Type B pancreatic cell (in vitro differentiated cells): Measurements from ENCODE around the gene CDKAL1. TPM values are rescaled to one million over a fixed set of nuclear protein-coding genes. Genes with fewer than 3 reads are reported as not detected.

ENCODE experiments used
- DNase-seq: peaks from one replicate; pipeline ENCODE4 v3.0.0; 2021; ENCODE audit warnings: mixed read lengths; ENCODE audit not compliant: unreplicated experiment; ENCODE audit errors: extremely low spot score
- H3K27ac Mint-ChIP-seq: 2 replicates; pipeline ENCODE4 v1.8.0; 2021; ENCODE audit warnings: mild to moderate bottlenecking, mixed read lengths
- H3K27me3 Mint-ChIP-seq: 2 replicates; pipeline ENCODE4 v1.8.0; 2021; ENCODE audit warnings: mixed read lengths
- H3K36me3 Mint-ChIP-seq: 2 replicates; pipeline ENCODE4 v1.8.0; 2021; ENCODE audit warnings: mixed read lengths
- H3K4me1 Mint-ChIP-seq: one replicate; pipeline ENCODE4 v1.8.0; 2021; ENCODE audit warnings: mixed read lengths; ENCODE audit not compliant: unreplicated experiment
- H3K4me3 Mint-ChIP-seq: 2 replicates; pipeline ENCODE4 v1.8.0; 2021; ENCODE audit warnings: mild to moderate bottlenecking, mixed read lengths
- H3K9me3 Mint-ChIP-seq: 2 replicates; pipeline ENCODE4 v1.8.0; 2021; ENCODE audit warnings: mixed read lengths
- CTCF ChIP-seq: fragments of 200-600 bp; sonication (generic); conservative IDR thresholded peaks from 2 replicates; pipeline ENCODE4 v1.5.0; 2021; ENCODE audit warnings: antibody characterized with exemption, mild to moderate bottlenecking
- total RNA-seq: library from RNA; stranded (reverse); gene quantifications from 2 replicates; pipeline ENCODE4 v1.2.1, GENCODE V29; 2021; ENCODE audit warnings: low replicate concordance

Gene CDKAL1
- total RNA-seq, 1 donor from 2014 or later, result 21.0 TPM

- Mint-ChIP-seq H3K36me3 (no peaks in the 10 kb centered on the region), H3K27ac (no peak overlapping the region), H3K9me3 (no peaks in the 10 kb centered on the region), H3K4me1 (peaks cover 8% of the 10 kb centered on the region), H3K4me3 (no peak overlapping the region), H3K27me3 (no peaks in the 10 kb centered on the region)
- TF ChIP-seq CTCF, result no peak
- DNase-seq, result no peak
Measured at GRCh38 chr6:21163110-21163837, 629.0 kb downstream of the CDKAL1 start.

GRCh38 chr6:21163838-21164180 is 629.6 kb downstream of the CDKAL1 start:
- H3K27ac Mint-ChIP-seq, result no peak overlapping the region
- H3K4me1 Mint-ChIP-seq, result peaks cover 5% of the 10 kb centered on the region

GRCh38 chr6:21164768-21165326 is 630.6 kb downstream of the CDKAL1 start:
- no peak overlapping the region for H3K27ac Mint-ChIP-seq
- peaks cover 5% of the 10 kb centered on the region for H3K4me1 Mint-ChIP-seq

More at GRCh38 chr6:21163838-21164180, 629.6 kb downstream of the CDKAL1 start:
- no peaks in the 10 kb centered on the region for H3K36me3 Mint-ChIP-seq
- no peaks in the 10 kb centered on the region for H3K9me3 Mint-ChIP-seq
- no peak for TF ChIP-seq CTCF
- H3K4me3 Mint-ChIP-seq, result no peak overlapping the region
- DNase-seq, result no peak
- H3K27me3 Mint-ChIP-seq, result no peaks in the 10 kb centered on the region

GRCh38 chr6:21166754-21167153 is 632.5 kb downstream of the CDKAL1 start:
- DNase-seq, result no peak
- Mint-ChIP-seq H3K27ac (no peak overlapping the region), H3K27me3 (no peaks in the 10 kb centered on the region), H3K9me3 (no peaks in the 10 kb centered on the region), H3K4me3 (no peak overlapping the region), H3K4me1 (peaks cover 5% of the 10 kb centered on the region), H3K36me3 (no peaks in the 10 kb centered on the region)
- TF ChIP-seq CTCF, result no peak

More at GRCh38 chr6:21164768-21165326, 630.6 kb downstream of the CDKAL1 start:
- no peak for DNase-seq
- no peak for TF ChIP-seq CTCF
- no peaks in the 10 kb centered on the region for H3K27me3 Mint-ChIP-seq
- no peaks in the 10 kb centered on the region for H3K36me3 Mint-ChIP-seq
- no peaks in the 10 kb centered on the region for H3K9me3 Mint-ChIP-seq
- H3K4me3 Mint-ChIP-seq, result no peak overlapping the region

- Mint-ChIP-seq H3K27me3 (no peaks in the 10 kb centered on the region), H3K4me1 (peaks cover 5% of the 10 kb centered on the region), H3K36me3 (no peaks in the 10 kb centered on the region), H3K27ac (no peak overlapping the region), H3K4me3 (no peak overlapping the region), H3K9me3 (peaks cover 5% of the 10 kb centered on the region)
- DNase-seq, result no peak
- no peak for TF ChIP-seq CTCF
Measured at GRCh38 chr6:21167790-21168189, 633.5 kb downstream of the CDKAL1 start.
